ENCODE measurements around the gene TIMM29.

The TIMM29 gene

GRCh38 chr19:10928563-10929401 is at the start of gene TIMM29, which contains the start of gene YIPF2:
Gene TIMM29, plus strand, starts transcription at chr19:10928811. Its CDS starts 12 bp downstream, at chr19:10928823.
Gene YIPF2, minus strand, starts transcription at chr19:10928639. Its CDS starts 229 bp downstream, at chr19:10928410.
- no peak for TF ChIP-seq CTCF (IDR thresholded peaks at IDR 0.05; ENCODE audit: insufficient read depth, low read depth, low read length, missing control alignments)
- peak; percentile 98 for DNase-seq (ENCODE audit: low read depth)
- H3K4me3 ChIP-seq (ENCODE audit: low read depth, low read length): peak within 1 kb of the TSS; percentile 82

- DNase-seq (ENCODE audit: low read depth): no peak
- no peak overlapping the region for H3K4me3 ChIP-seq (ENCODE audit: low read depth, low read length)
- TF ChIP-seq CTCF (IDR thresholded peaks at IDR 0.05; ENCODE audit: insufficient read depth, low read depth, low read length, missing control alignments): no peak
These were observed 47.1 kb upstream of the TIMM29 start for GRCh38 chr19:10881403-10882107.

- no peak for DNase-seq (ENCODE audit: low read depth)
- no peak for TF ChIP-seq CTCF (IDR thresholded peaks at IDR 0.05; ENCODE audit: insufficient read depth, low read depth, low read length, missing control alignments)
- H3K4me3 ChIP-seq (ENCODE audit: low read depth, low read length): no peak overlapping the region
These were observed 46.5 kb upstream of the TIMM29 start for GRCh38 chr19:10882108-10882457.

GRCh38 chr19:10884274-10884673 is 44.3 kb upstream of the TIMM29 start:
- TF ChIP-seq CTCF (IDR thresholded peaks at IDR 0.05; ENCODE audit: insufficient read depth, low read depth, low read length, missing control alignments): no peak
- DNase-seq (ENCODE audit: low read depth): no peak
- H3K4me3 ChIP-seq (ENCODE audit: low read depth, low read length): no peak overlapping the region

- no peak for DNase-seq (ENCODE audit: low read depth)
- no peak overlapping the region for H3K4me3 ChIP-seq (ENCODE audit: low read depth, low read length)
- TF ChIP-seq CTCF (IDR thresholded peaks at IDR 0.05; ENCODE audit: insufficient read depth, low read depth, low read length, missing control alignments): no peak
These were observed 43.1 kb upstream of the TIMM29 start for GRCh38 chr19:10885201-10886169.

- DNase-seq (ENCODE audit: low read depth): no peak
- no peak for TF ChIP-seq CTCF (IDR thresholded peaks at IDR 0.05; ENCODE audit: insufficient read depth, low read depth, low read length, missing control alignments)
- no peak overlapping the region for H3K4me3 ChIP-seq (ENCODE audit: low read depth, low read length)
These were observed 40.8 kb upstream of the TIMM29 start for GRCh38 chr19:10887616-10888367.
